Heart right ventricle (tissue), 16 donors: ENCODE results near the gene TCF7. TPM values are rescaled to one million over a fixed set of nuclear protein-coding genes. Genes with fewer than 3 reads are reported as not detected.

Experiments
- ATAC-seq, 8 donors: fragments of 200-7000 bp; cut with Tn5 transposase; one replicate each; pipeline ENCODE4 v1.9.1; 2020; ENCODE audit warnings: mild to moderate bottlenecking in 8 of 8, moderate library complexity in 8 of 8, moderate number of reproducible peaks in 1 of 8
- DNase-seq, 2 donors: peaks; one replicate each; pipeline ENCODE4 v3.0.0-alpha.2; 2020
- H3K27ac ChIP-seq, 10 donors: fragments of 200-600 bp; sonication (generic) in 2 of 10; one replicate each; pipeline versions ENCODE4 v1.5.0 to v1.8.0; 2020 to 2022; ENCODE audit warnings: mild to moderate bottlenecking in 3 of 10
- H3K27me3 ChIP-seq, 7 donors: fragments of 200-600 bp; one replicate each; pipeline ENCODE4 v1.8.0; 2021 to 2022; ENCODE audit warnings: mild to moderate bottlenecking in 2 of 7
- H3K36me3 ChIP-seq, 9 donors: fragments of 200-600 bp; sonication (generic) in 1 of 9; one replicate each; pipeline versions ENCODE4 v1.5.0 to v1.8.0; 2020 to 2022; ENCODE audit warnings: mild to moderate bottlenecking in 2 of 9
- H3K4me1 ChIP-seq, 9 donors: fragments of 200-600 bp; sonication (generic) in 1 of 9; one replicate each; pipeline versions ENCODE4 v1.5.0 to v1.8.0; 2020 to 2022; ENCODE audit warnings: mild to moderate bottlenecking in 4 of 9
- H3K4me3 ChIP-seq, 10 donors: fragments of 200-600 bp; sonication (generic) in 2 of 10; one replicate each; pipeline versions ENCODE4 v1.5.0 to v1.8.0; 2020 to 2022; ENCODE audit warnings: mild to moderate bottlenecking in 7 of 10, moderate library complexity in 2 of 10
- H3K9me3 ChIP-seq, 11 donors: fragments of 200-600 bp in 10 of 11; sonication (generic) in 2 of 11; one replicate each; pipeline versions ENCODE4 v1.5.0 to v1.8.0; 2013 to 2022; ENCODE audit warnings: mild to moderate bottlenecking in 2 of 11, control low read depth in 1 of 11, moderate library complexity in 1 of 11
- CTCF ChIP-seq, 9 donors: fragments of 200-600 bp; sonication (generic) in 2 of 9; IDR thresholded peaks; one replicate each; pipeline versions ENCODE4 v1.5.0 to v1.8.0; 2021 to 2022; ENCODE audit warnings: antibody characterized with exemption in 9 of 9, mild to moderate bottlenecking in 5 of 9, moderate library complexity in 1 of 9
- WGBS, 2 donors: extraction: QIAGEN DNeasy Blood & Tissue Kit; methylation state at CpG; one replicate each; pipeline ENCODE4 v1.1.7; 2013; ENCODE audit warnings: inconsistent platforms in 1 of 2; 5-methylcytosine and 5-hydroxymethylcytosine counted together
- intact Hi-C, 10 donors: fragments of 100-400 bp; cut with DNase I; formaldehyde crosslinking; loops; one replicate each; pipeline versions ENCODE4 v1.11.1 to v1.14.2; 2022
- polyA plus RNA-seq, 2 donors: library from polyadenylated mRNA; stranded (reverse); fragments of 200-250 nt; gene quantifications; one replicate each; pipeline ENCODE4 v1.2.3, GENCODE V29; 2013
- total RNA-seq, 10 donors: library from RNA; stranded (reverse); fragmentation: NEBNext Ultra II Directional in 3 of 10; extraction: Animal tissue kit (Norgen Biotek cat#: 25700) in 3 of 10; gene quantifications; one replicate each; pipeline versions ENCODE4 v1.2.1 to v1.2.4, GENCODE V29; 2021 to 2023
- donor health status: Arrhythmogenic right ventricular cardiomyopathy.
- donor health status: ischemic (EF 13 %, LVEDD 7.1; RV severe dilation, severe dysfunction).
- donor health status: healthy with polysubstance abuse.
- donor health status: DM: no; HTN: yes; CAD: no.
- donor health status: DM: no; HTN: no; CAD: no.
- donor health status: ischemic (EF 25% LVEDD 6.9; RV normal size, moderate dysfunction).
- donor health status: ischemic (EF 25% LVEDD 5.7; RV mildly dilated, moderate dysfunction).
- donor health status: healthy.
- donor health status: DM: yes; HTN: yes; CAD: no.
- donor health status: Ischemic cardiomyopathy.
- donor health status: ischemic (EF 35%, LVEDD 5.7; RV mildly dilated, moderate dysfunction).
- donor health status: nonischemic (EF 11% LVEDD 7.7; RV severe dilation, severe dysfunction).
- donor health status: DM: yes; HTN: yes; CAD: no.
- donor health status: PGD.
- donor health status: ischemic (EF 29% LVEDD 5.4; RV normal size, mild dysfunction).
- donor health status: nonischemic (EF 23%, LVEDD 6.1; RV moderate dilation, normal function).

Gene TCF7
- total and polyA plus RNA-seq, 12 donors: 0.42 to 5.9 (median 1.9) TPM

- Histone ChIP-seq H3K27ac (peak overlapping the region in 6 of 10 donors; percentile 11 to 52 (median 30)), H3K27me3 (no peaks in the 10 kb centered on the region), H3K4me3 (no peak overlapping the region), H3K36me3 (peaks cover 0 to 82% (median 10%) of the 10 kb centered on the region in 9 donors), H3K4me1 (peaks cover 9 to 40% (median 23%) of the 10 kb centered on the region in 9 donors), H3K9me3 (no peaks in the 10 kb centered on the region)
- peak in 1 of 8 donors; percentile 6 for ATAC-seq
- no peak for DNase-seq
- 86 to 100% methylated on average over 3 of the region's 3 CpGs for WGBS, 2 donors
- intact Hi-C loops: loop anchor here in 1 of 10 donors (5.0 kb wide), 1 partner anchor 96 kb away; no protein-coding TSS in a partner anchor
- TF ChIP-seq CTCF (IDR thresholded peaks at IDR 0.05): no peak
Measured at GRCh38 chr5:134138416-134139376, 24.2 kb downstream of the TCF7 start.

GRCh38 chr5:134139377-134139851, 24.9 kb downstream of the TCF7 start:
- Histone ChIP-seq H3K36me3 (peaks cover 0 to 82% (median 4%) of the 10 kb centered on the region in 9 donors), H3K27me3 (no peaks in the 10 kb centered on the region), H3K4me3 (no peak overlapping the region), H3K27ac (peak overlapping the region in 7 of 10 donors; percentile 11 to 52 (median 28)), H3K9me3 (no peaks in the 10 kb centered on the region), H3K4me1 (peaks cover 9 to 40% (median 21%) of the 10 kb centered on the region in 9 donors)
- DNase-seq (no peak), ATAC-seq (peak; percentile 18 to 74 (median 46))
- WGBS, 2 donors: 80 to 93% methylated on average over 4 of the region's 4 CpGs
- no peak for TF ChIP-seq CTCF (IDR thresholded peaks at IDR 0.05)
- intact Hi-C loops: loop anchor here in 1 of 10 donors (5.0 kb wide), 1 partner anchor 97 kb away; no protein-coding TSS in a partner anchor

- intact Hi-C loops: loop anchor here (1.0 to 10.0 kb wide), 6 partner anchors 37 to 101 kb away; no protein-coding TSS in a partner anchor
- H3K27me3 ChIP-seq: no peaks in the 10 kb centered on the region
- TF ChIP-seq CTCF (IDR thresholded peaks at IDR 0.05): no peak
- WGBS, 2 donors: 94 to 96% methylated on average over 8 of the region's 8 CpGs
- H3K9me3 ChIP-seq: no peaks in the 10 kb centered on the region
- DNase-seq (no peak), ATAC-seq (no peak)
- H3K27ac ChIP-seq: peak overlapping the region in 3 of 10 donors; percentile 11 to 51 (median 23)
- peaks cover 0 to 82% (median 3%) of the 10 kb centered on the region in 9 donors for H3K36me3 ChIP-seq
- peaks cover 9 to 42% (median 22%) of the 10 kb centered on the region in 9 donors for H3K4me1 ChIP-seq
- no peak overlapping the region for H3K4me3 ChIP-seq
Measured at GRCh38 chr5:134139891-134140469, 25.5 kb downstream of the TCF7 start.
